HG02852 (cell line): ENCODE data around the gene MYL12B.
A peak's percentile ranks its signal among the peaks of the same experiment; 100 is the strongest.
"Not testable (repeated sequence)": the region's sequence is repeated elsewhere in the genome, so short reads cannot be mapped to it uniquely, and the experiment has no call there.

Source experiments
- ATAC-seq: cut with Tn5 transposase; IDR thresholded peaks from one replicate; pipeline ENCODE4 v1.9.1; 2021; ENCODE audit warnings: mild to moderate bottlenecking, moderate library complexity; ENCODE audit not compliant: unreplicated experiment

The MYL12B gene

DNA sequence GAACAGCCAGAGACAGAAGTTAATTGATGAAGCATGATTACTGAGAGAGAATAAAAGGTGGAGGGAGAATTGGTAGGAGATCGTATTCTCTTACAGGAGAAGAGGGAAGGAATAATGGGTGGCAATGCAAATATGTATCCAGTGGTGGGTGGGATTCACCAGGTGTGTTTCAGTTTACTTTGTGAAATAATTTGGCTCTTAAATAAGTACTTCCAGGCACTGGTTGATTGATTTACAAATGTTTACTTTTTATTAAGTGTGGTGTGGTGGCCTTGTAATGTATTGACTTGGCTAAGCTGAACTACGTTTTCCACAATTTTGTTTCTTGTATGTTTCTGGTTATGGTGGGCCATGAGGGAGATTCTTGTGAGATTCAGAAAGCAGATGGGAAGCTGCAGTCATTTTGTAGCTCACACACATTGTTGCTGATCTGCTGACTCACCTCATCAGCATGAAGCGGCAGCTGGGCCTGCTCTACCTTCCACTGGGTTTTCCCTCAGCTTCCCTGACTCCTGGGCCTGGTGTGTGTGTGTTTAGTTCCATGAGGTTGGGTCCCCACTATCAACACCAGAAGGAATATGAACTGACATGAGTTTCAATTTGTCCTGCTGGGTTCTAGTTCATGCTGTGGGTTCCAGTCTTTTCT is 32.6 kb downstream of the MYL12B start:
- ATAC-seq = no peak

DNA sequence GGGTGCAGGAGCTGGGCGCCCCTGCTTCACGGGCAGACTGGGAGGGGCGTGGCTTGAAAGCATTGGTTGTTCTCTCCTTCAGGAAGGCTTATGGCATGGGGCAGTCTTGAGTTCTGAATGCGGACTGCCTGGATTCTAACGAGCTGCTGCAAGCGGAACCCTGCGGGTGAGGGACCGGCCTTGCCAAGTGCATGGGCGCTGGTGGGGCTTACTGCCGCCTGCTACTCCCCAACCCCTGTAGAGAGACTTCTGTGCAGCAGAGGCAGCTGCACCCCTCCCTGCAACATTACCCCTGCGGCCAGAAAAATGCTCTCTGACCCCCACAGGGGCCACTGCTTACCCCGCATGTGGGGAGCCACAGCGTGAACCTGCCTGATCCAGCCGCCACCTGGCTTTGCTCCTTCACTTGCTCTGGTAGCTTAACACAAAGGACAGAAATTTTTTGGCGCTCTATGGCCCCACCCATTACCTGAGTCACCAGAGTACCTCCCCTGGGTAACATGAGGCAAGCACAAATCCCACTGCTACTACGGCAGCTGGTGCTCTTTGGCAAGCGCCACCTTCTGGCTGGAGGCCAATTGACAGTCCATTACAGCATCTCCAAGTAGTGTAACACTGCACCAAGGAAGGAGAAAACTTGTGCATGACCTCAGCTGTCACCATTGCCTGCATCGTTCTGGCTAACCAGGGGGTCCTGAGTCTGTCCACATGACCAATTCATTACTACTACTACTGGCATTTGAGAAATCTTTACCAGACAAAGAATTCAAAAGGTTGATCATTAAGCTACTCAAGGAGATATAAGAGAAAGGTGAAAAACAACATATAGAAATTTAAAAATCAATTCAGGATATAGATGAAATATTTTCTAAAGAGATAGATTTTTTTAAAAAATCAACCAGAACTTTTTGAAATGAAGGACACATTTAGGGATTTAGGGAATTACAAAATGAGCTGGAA is 35.4 kb downstream of the MYL12B start:
- ATAC-seq = peak; percentile 99

DNA sequence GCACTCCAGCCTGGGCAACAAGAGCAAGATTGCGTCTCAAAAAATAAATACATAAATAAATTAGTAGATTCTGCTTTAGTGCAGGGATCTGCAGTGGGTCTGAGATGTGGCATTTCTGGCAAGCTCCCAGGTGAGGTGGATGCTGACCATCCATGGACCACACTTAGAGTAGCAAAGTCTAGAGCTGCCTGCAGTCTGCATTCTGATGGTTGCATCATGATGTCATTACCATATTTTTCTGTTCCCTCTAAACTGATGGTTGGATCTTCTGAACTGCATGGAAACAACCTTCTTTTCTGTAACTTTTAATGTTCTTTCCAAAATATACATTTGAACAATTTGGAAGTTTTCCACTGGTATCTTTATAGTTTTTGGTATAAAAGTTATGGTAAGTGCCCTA is 42.9 kb downstream of the MYL12B start:
- ATAC-seq = no peak

DNA sequence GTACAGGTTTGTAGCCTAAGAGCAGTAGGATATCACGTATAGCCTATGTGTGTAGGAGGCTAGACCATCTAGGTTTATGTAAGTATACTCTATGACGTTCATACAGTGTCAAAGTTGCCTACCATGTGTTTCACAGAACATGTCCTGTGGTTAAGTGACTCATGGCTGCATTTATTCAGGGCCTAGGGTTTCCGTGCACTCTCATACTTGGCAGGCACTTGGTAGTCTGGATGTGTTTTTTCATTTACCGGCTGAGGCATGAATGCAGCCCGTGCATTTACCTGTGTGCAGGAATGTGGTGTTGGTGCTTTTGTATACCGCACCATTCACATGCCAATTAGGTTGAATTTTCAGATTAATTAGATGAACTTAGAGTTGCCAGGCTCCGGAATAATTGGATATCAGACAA is 43.4 kb downstream of the MYL12B start:
- no peak for ATAC-seq

DNA sequence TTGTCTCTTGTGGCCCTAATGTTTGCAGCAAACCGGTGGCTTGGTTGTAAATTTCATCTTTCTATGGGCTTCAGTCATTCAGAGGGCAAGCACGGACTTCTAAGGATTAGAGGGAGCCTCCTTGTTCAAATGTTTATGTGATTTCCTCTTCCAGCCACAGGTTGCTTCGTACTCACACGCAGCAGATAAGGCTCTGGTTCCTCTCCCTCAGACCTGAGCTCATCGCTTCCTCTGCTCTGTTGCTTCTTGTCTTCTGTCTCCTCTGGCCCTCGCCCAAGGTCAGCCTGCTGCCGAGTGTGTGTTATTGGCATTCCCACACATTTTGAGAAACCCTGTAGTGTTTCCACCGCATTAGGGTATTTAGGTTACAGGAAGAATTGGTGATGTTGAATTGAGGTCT is 44.0 kb downstream of the MYL12B start:
- no peak for ATAC-seq

DNA sequence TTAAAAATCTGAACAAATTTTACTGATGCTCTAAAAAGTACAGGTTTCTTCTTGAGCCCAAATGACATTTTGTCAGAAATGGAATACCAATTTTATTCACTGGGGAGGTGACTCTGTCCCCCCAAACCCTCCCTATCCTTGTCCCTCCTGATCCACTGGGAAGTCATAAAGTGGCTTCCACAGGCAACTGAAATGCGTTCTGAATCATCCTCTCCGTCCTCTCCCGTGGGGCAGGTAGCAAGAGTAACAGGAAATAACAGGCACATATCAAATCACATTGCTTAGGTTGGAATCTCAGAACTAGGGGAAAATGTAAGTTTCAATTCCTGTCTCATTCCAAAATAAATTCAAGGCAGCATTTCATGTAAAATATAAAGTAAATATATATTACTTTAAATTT is 44.5 kb downstream of the MYL12B start:
- ATAC-seq = no peak

DNA sequence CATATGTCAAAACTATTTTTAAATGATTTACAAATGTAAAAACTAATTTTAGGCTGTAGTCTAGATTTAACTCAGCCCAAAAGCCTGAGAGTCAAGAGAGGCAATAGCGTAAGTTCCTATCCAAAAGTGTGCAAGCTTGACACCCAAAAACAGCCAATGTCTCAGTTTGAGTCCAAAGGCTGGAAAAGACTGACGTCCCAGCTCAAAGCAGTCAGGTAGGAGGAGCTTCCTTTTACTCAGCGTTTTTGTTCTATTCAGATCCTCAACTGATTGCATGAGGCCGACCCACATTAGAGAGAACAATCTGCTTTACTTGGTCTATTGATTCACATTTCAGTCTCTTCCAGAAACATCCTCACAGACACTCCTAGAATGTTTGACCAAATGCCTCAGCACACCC is 51.8 kb downstream of the MYL12B start:
- ATAC-seq = no peak

DNA sequence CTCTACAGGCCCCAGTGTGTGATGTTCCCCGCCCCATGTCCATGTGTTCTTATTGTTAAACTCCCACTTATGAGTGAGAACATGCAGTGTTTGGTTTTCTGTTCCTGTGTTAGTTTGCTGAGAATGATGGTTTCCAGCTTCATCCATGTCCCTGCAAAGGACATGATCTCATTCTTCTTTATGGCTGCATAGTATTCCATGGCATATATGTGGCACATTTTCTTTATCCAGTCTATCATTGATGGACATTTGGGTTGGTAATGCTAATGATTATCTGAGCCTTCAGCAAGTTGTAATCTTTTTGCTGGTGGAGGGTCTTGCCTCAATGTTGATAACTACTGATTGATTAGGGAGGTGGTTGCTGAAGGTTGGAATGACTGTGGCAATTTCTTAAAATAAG is 53.4 kb downstream of the MYL12B start:
- not testable (repeated sequence) for ATAC-seq

DNA sequence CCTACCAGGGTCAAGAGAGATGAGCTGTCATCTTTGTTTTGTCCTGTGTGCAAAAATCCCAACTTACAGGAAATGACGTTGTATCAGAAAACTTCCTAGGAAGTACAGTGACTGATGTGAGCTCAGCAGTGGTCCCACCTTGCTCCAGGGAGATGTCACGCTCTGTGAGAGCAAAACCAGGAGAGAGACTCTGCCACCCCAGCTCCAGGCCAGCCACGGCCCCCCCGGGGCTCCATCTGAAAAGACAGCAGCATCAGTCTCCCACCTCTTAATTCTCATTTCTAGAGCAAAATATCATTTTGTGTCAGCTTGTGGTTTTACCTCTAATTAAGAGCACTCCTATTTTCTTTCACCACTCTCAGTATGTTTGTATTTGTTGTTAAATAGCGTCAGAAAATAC is 57.5 kb downstream of the MYL12B start:
- peak; percentile 69 for ATAC-seq

DNA sequence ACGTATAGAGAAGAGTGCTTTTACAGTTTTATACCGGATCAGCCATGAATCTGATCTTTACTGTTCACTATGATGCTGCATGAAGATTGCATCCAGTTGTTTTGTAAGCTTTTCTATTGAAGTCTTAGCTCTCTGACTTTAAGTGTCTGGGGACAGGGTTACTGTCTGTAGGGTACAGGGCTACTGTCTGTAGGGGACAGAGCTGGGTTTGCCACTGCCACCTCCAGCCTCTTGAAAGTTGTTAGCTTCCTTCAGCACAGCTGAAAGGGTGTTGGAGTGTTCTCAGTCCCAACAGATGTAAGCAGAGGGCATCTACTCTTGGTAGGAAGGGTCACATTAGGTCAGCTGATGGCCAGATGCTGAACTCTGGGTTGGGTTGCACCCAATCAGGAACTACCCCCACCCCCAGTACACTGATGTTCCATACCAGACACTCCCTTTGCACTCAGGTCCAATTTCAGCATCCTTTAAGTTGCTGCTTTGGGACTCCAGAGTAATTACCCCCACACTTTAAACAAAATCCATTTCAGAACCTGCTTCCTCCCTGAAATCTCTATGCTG is 58.0 kb downstream of the MYL12B start:
- ATAC-seq = peak; percentile 2

DNA sequence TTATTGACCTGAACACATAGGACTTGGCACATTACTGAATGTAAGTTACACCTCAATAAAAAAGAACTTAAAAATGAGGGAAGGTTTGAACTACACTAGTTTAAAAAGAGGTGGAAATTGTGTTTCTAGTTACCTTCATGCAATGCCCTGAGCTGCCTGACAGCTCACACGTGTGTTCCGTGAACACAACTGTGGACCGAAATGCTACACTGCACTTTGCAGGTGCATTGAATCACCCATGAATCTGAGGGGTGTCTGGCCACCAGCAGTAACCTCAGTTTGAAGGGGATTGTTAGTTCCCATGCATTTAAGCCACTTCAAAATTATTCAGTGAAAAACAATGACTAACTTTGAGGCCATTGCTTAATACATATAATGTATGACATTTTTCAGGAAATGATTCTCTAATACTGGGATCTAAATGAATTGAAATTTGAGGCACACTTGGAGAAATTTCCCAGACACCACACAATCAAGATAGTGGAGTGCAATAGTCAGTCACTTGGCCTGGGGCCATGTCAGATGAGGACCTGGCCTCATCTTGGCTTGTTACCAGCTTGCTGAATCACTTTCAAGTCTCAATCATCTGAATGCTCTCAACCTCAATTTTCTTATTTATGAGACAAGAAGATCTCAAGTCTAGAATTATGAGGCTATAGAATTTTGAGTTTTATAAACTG is 59.3 kb downstream of the MYL12B start:
- ATAC-seq = no peak

DNA sequence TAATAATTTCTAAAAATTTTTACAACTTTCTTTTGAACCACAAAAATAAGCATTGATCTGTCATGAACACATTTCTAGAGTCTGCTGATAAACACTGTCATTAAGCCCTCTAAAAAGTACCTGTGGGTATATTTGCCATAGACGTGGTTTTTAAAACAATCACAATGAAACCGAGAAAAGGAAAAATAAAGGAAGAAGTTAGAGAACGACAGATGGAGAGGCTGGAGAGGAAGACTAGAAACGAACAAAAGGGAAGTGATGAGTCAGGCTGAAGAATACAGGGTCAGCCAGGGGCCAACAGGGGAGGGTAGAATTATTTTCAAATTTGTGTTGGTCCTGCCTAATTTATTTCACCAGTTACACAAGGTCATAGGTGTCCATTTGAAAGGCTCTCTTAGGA is 62.0 kb downstream of the MYL12B start:
- no peak for ATAC-seq
